Skeletal muscle satellite cell (primary cell): ENCODE measurements around the gene POLR3GL. TPM values are rescaled to one million over a fixed set of nuclear protein-coding genes. Genes with fewer than 3 reads are reported as not detected.
"Not testable (repeated sequence)": the region's sequence is repeated elsewhere in the genome, so short reads cannot be mapped to it uniquely, and the experiment has no call there.

ENCODE experiments used
- H3K27me3 ChIP-seq: 2 replicates; pipeline ENCODE4 v1.7.0; 2013; ENCODE audit warnings: low read length; ENCODE audit not compliant: control insufficient read depth, insufficient read depth
- H3K36me3 ChIP-seq: 2 replicates; pipeline ENCODE4 v1.7.0; 2013; ENCODE audit warnings: mild to moderate bottlenecking, control low read depth, low read length; ENCODE audit not compliant: insufficient read depth
- H3K4me1 ChIP-seq: 2 replicates; pipeline ENCODE4 v1.7.0; 2013; ENCODE audit warnings: low read length; ENCODE audit not compliant: control insufficient read depth, insufficient read depth
- H3K4me2 ChIP-seq: 2 replicates; pipeline ENCODE4 v1.7.0; 2013; ENCODE audit warnings: mild to moderate bottlenecking, low read length
- H3K4me3 ChIP-seq: 2 replicates; pipeline ENCODE4 v1.7.0; 2013; ENCODE audit warnings: low read length
- H3K9ac ChIP-seq: 2 replicates; pipeline ENCODE4 v1.7.0; 2013; ENCODE audit warnings: mild to moderate bottlenecking, low read depth, low read length, moderate library complexity
- H3K9me3 ChIP-seq: replicated peaks from 2 replicates; pipeline ENCODE4 v1.7.0; 2013; ENCODE audit warnings: mild to moderate bottlenecking, control low read depth, low read length
- total RNA-seq: library from RNA; depleted of rRNA; stranded (reverse); fragments of >200 nt; gene quantifications from 2 replicates; pipeline ENCODE4 v1.2.3, GENCODE V29; 2012; rRNA removed

POLR3GL gene
- total RNA-seq = 7.9 TPM in 2 replicates

- peak within 1 kb of the TSS; percentile 85 for H3K4me3 ChIP-seq
- H3K4me1 ChIP-seq = peaks cover 40% of the 10 kb centered on the region
- H3K27me3 ChIP-seq = no peaks in the 10 kb centered on the region
- H3K9ac ChIP-seq = peak within 1 kb of the TSS; percentile 83
- no peaks in the 10 kb centered on the region for H3K9me3 ChIP-seq
- H3K36me3 ChIP-seq = no peaks in the 10 kb centered on the region
- peak within 1 kb of the TSS; percentile 86 for H3K4me2 ChIP-seq
These were observed at the start of gene POLR3GL, which contains the start of gene ANKRD34A for GRCh38 chr1:145964328-145965118. POLR3GL (plus strand) TSS chr1:145964690; CDS start chr1:145974866, 10,176 bp downstream. ANKRD34A (minus strand) TSS chr1:145964575; CDS start chr1:145961759, 2,816 bp downstream.

- H3K9me3 ChIP-seq = no peaks in the 10 kb centered on the region
- H3K27me3 ChIP-seq = no peaks in the 10 kb centered on the region
- no peak overlapping the region for H3K4me3 ChIP-seq
- H3K36me3 ChIP-seq = peaks cover 25% of the 10 kb centered on the region
- peaks cover 19% of the 10 kb centered on the region for H3K4me1 ChIP-seq
- peak overlapping the region; percentile 31 for H3K4me2 ChIP-seq
- H3K9ac ChIP-seq = no peak overlapping the region
These were observed 47.7 kb upstream of the POLR3GL start for GRCh38 chr1:145916745-145917144.

- Histone ChIP-seq H3K27me3 (no peaks in the 10 kb centered on the region), H3K4me1 (peaks cover 19% of the 10 kb centered on the region), H3K9ac (peak overlapping the region; percentile 89), H3K9me3 (no peaks in the 10 kb centered on the region), H3K4me2 (peak overlapping the region; percentile 94), H3K4me3 (peak overlapping the region; percentile 87), H3K36me3 (peaks cover 16% of the 10 kb centered on the region)
These were observed 46.9 kb upstream of the POLR3GL start for GRCh38 chr1:145917595-145917994.

DNA sequence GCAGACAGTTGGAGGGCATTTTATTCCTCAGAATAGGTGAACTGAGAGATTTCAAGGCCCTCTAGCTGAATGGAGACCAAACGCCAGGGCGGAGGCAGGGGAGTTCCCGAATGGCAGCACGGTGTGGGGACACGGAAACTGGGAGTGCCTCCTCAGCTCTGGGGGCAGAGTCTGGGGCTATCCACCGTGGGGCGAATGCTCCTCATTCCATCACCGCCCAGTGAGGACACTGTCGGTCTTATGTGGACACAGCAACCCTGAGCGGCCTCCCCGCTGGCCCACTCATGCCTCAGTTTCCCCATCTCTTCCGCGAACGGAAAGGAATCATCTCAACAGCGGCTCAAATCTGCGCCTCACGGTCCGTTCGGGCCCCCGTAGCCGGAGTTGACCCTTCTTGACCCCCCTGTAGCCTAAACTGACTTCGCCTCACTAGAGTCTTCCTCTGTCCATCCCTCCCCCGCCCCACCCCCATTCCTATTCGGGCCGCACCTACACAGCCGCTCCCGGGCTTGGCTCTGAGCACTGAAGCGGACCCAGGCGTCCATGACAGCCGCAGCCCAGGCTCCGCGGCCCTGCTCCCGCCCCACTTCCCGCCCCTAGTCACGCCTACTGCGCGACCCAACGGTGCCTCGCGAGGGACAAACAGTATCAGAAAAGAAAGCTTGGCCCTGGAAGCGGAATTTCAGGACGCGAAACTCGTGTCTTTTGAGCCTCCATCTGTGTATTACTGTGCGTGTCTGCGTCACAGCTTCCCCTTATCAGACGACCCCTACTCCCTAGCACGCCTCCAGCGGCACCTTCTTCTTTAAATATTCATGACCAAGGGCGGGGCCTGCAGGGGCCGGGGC lies 46.1 kb upstream of the POLR3GL start, which contains the start of gene PEX11B:
PEX11B (minus strand) TSS at position 574 of the 848 bp plus-strand sequence; CDS start at position 545, 29 bp downstream.
- H3K9me3 ChIP-seq = no peaks in the 10 kb centered on the region
- no peaks in the 10 kb centered on the region for H3K27me3 ChIP-seq
- H3K4me2 ChIP-seq = peak within 1 kb of the TSS; percentile 94
- H3K9ac ChIP-seq = peak within 1 kb of the TSS; percentile 89
- peak within 1 kb of the TSS; percentile 87 for H3K4me3 ChIP-seq
- peaks cover 19% of the 10 kb centered on the region for H3K4me1 ChIP-seq
- peaks cover 16% of the 10 kb centered on the region for H3K36me3 ChIP-seq

DNA sequence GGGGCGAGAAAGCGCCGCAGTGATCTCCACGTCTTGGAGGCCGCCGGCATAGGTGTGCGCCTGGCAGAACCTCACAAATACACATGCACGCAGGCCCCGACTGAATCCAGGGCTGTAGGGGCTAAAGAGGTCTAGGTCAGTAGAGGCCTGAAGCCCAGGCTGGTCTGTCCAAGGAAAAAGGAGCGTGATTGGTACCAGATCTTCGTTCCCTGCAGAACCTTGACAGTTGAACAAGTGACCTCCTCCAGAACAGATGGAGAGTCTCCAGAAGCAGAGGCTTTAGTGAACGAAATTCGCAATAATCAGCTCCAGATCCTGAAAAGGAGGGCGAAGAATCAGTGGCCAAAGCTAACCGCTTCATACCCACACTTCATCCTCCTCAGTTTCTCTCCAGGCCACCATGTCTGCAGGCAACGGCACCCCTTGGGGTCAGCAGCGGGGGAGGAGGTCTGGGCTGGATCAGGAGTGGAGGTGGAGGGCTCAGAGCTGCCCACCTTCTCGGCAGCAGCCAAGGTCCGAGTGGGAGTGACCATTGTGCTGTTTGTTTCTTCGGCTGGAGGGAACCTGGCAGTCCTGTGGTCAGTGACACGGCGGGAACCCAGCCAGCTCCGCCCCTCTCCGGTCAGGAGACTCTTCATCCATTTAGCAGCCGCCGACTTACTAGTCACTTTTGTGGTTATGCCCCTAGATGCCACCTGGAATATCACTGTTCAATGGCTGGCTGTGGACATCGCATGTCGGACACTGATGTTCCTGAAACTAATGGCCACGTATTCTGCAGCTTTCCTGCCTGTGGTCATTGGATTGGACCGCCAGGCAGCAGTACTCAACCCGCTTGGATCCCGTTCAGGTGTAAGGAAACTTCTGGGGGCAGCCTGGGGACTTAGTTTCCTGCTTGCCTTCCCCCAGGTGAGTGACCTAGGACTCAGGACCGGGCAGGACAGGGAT lies 45.2 kb upstream of the POLR3GL start:
- no peaks in the 10 kb centered on the region for H3K9me3 ChIP-seq
- H3K9ac ChIP-seq = peak overlapping the region; percentile 89
- H3K36me3 ChIP-seq = peaks cover 16% of the 10 kb centered on the region
- peaks cover 19% of the 10 kb centered on the region for H3K4me1 ChIP-seq
- H3K4me3 ChIP-seq = peak overlapping the region; percentile 87
- peak overlapping the region; percentile 94 for H3K4me2 ChIP-seq
- H3K27me3 ChIP-seq = no peaks in the 10 kb centered on the region

- not testable (repeated sequence) for H3K9ac ChIP-seq, H3K9me3 ChIP-seq, H3K4me2 ChIP-seq, H3K27me3 ChIP-seq, H3K4me3 ChIP-seq
- H3K36me3 ChIP-seq = peaks cover 13% of the 10 kb centered on the region
- H3K4me1 ChIP-seq = peaks cover 19% of the 10 kb centered on the region
These were observed 44.2 kb upstream of the POLR3GL start for GRCh38 chr1:145920297-145920696.

- peaks cover 11% of the 10 kb centered on the region for H3K36me3 ChIP-seq
- no peaks in the 10 kb centered on the region for H3K9me3 ChIP-seq
- no peaks in the 10 kb centered on the region for H3K27me3 ChIP-seq
- no peak overlapping the region for H3K9ac ChIP-seq
- H3K4me2 ChIP-seq = no peak overlapping the region
- peaks cover 27% of the 10 kb centered on the region for H3K4me1 ChIP-seq
- H3K4me3 ChIP-seq = no peak overlapping the region
These were observed 42.2 kb upstream of the POLR3GL start for GRCh38 chr1:145922266-145922665.

DNA sequence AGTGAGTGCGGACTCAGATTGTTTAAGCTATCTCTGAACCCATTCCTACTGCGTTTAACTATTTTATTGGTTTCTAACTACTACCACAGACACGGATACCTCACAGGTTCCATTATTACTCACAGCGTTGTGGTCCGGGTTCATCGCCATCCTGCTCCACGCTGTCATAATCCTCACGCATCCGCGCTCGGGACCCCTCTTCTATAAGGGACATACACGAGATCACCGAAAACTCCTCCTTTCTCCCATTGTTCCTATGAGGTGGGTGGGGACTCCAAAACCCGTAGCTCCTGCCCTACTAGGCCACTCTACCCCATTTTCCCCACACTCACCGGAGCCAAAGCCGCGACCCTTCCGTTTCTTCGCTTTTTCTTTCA lies 37.8 kb upstream of the POLR3GL start:
- peak overlapping the region; percentile 98 for H3K9ac ChIP-seq
- no peaks in the 10 kb centered on the region for H3K27me3 ChIP-seq
- no peaks in the 10 kb centered on the region for H3K9me3 ChIP-seq
- peaks cover 9% of the 10 kb centered on the region for H3K4me1 ChIP-seq
- peak overlapping the region; percentile 81 for H3K4me3 ChIP-seq
- peak overlapping the region; percentile 92 for H3K4me2 ChIP-seq
- peaks cover 14% of the 10 kb centered on the region for H3K36me3 ChIP-seq

- Histone ChIP-seq H3K4me1 (peaks cover 9% of the 10 kb centered on the region), H3K36me3 (peaks cover 14% of the 10 kb centered on the region), H3K9ac (peak within 1 kb of the TSS; percentile 98), H3K4me3 (peak within 1 kb of the TSS; percentile 81), H3K9me3 (no peaks in the 10 kb centered on the region), H3K4me2 (peak within 1 kb of the TSS; percentile 92), H3K27me3 (no peaks in the 10 kb centered on the region)
These were observed 37.2 kb upstream of the POLR3GL start, which contains the start of gene RBM8A for GRCh38 chr1:145927063-145927886. RBM8A (minus strand) TSS chr1:145927484; CDS start chr1:145927426, 58 bp downstream.
